ENCODE measurements around the gene DCLK2. TPM values are rescaled to one million over a fixed set of nuclear protein-coding genes. Genes with fewer than 3 reads are reported as not detected.

DCLK2 gene
- polyA plus RNA-seq (2013, experiment 1 of 2) = 5.5 TPM
- polyA plus RNA-seq (2013, experiment 2 of 2) = 3.6 TPM

DNA sequence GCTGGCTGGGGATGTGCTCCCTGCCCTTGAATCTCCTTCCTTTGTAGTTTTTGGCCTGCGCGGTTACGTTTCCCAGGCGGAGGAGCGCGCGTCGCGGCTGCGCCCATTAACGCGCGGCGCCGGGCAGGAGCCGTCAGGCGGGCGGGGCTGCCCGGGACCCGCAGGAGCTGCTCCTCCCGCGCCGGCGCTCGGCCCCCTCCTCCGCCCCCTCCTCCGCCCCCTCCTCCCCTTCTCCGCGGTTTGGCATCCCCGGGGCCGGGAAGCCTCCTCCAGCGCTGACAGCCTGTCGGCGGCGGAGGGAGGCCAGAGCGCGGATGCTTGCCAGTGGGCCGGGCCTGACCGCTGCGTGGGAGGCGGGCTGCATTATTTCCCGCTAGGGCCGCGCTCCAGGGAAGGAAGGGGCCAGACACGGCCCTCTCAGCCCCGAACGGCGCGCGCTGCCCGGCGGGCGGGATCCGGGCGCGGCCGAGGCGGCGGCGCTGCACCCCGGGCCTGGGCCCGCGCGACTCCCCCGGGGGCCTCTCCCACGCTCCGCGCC, at the start of gene DCLK2:
Gene DCLK2, plus strand, starts transcription at position 405 of the 538 bp plus-strand sequence. CDS start 583 bp downstream, outside the sequence.
- H3K9me3 ChIP-seq (ENCODE audit: control insufficient read depth, low read length) = no peaks in the 10 kb centered on the region
- peak within 1 kb of the TSS; percentile 49 for H3K4me3 ChIP-seq (ENCODE audit: extremely low read depth, insufficient read depth, low read length, poor library complexity, severe bottlenecking)
- H3K27ac ChIP-seq (ENCODE audit: low read depth, low read length, severe bottlenecking) = peak within 1 kb of the TSS; percentile 47
- no peaks in the 10 kb centered on the region for H3K4me1 ChIP-seq (ENCODE audit: control insufficient read depth, insufficient read depth, low read length, poor library complexity, severe bottlenecking)
- no peaks in the 10 kb centered on the region for H3K36me3 ChIP-seq (ENCODE audit: control insufficient read depth, insufficient read depth, low read length)
- 0% methylated on average over 39 to 49 of the region's 68 CpGs for WGBS, 2 experiments (ENCODE audit: insufficient coverage in 2 of 2)

DNA sequence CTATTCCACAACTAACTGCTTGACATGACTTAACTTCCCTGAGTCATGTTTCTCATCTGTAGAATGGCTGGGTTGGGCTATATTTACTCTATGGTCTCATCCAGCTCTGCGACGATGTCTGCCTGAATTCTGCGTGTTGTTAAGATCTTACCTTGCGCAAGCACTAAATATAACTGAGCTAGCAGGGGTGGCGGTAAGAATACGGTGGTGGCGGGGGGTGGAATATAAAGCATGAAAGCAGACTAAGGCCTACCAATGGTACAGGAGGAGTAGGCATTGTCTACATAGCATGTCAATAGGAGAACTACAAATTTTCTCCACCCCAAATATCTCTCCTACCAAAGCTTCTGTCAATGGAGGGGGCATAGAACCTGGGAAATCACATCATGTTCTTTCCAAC, 45.7 kb upstream of the DCLK2 start:
- Histone ChIP-seq H3K4me1 (ENCODE audit: control insufficient read depth, insufficient read depth, low read length, poor library complexity, severe bottlenecking) (no peaks in the 10 kb centered on the region), H3K27ac (ENCODE audit: low read depth, low read length, severe bottlenecking) (no peak overlapping the region), H3K9me3 (ENCODE audit: control insufficient read depth, low read length) (peaks cover 5% of the 10 kb centered on the region), H3K4me3 (ENCODE audit: extremely low read depth, insufficient read depth, low read length, poor library complexity, severe bottlenecking) (no peak overlapping the region), H3K36me3 (ENCODE audit: control insufficient read depth, insufficient read depth, low read length) (no peaks in the 10 kb centered on the region)
- 67 to 80% methylated on average over 3 to 5 of the region's 7 CpGs for WGBS, 2 experiments (ENCODE audit: insufficient coverage in 2 of 2)

DNA sequence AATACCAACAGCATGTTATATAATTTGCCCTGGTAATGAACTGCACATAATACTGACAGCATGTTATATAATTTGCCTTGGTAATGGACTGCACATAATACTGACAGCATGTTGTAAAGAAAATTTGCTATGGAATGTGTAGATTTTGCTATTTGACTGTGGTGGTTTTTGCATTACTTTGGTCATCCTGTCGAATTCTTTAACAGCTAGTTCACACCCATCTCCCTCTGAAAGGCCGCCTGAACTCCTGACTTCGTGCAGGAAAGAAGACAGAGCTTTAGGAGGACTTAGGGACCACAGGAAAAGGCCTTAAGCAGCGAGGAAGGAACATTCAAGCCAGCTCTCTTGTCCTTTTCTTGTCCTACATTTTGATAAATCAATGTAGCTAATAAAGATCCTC, 45.2 kb upstream of the DCLK2 start:
- Histone ChIP-seq H3K4me3 (ENCODE audit: extremely low read depth, insufficient read depth, low read length, poor library complexity, severe bottlenecking) (no peak overlapping the region), H3K9me3 (ENCODE audit: control insufficient read depth, low read length) (no peaks in the 10 kb centered on the region), H3K36me3 (ENCODE audit: control insufficient read depth, insufficient read depth, low read length) (no peaks in the 10 kb centered on the region), H3K4me1 (ENCODE audit: control insufficient read depth, insufficient read depth, low read length, poor library complexity, severe bottlenecking) (no peaks in the 10 kb centered on the region), H3K27ac (ENCODE audit: low read depth, low read length, severe bottlenecking) (no peak overlapping the region)
- 10% methylated on average over 2 of the region's 4 CpGs; no CpG with 5 or more reads in 1 of the 2 experiments for WGBS, 2 experiments (ENCODE audit: insufficient coverage in 2 of 2)

DNA sequence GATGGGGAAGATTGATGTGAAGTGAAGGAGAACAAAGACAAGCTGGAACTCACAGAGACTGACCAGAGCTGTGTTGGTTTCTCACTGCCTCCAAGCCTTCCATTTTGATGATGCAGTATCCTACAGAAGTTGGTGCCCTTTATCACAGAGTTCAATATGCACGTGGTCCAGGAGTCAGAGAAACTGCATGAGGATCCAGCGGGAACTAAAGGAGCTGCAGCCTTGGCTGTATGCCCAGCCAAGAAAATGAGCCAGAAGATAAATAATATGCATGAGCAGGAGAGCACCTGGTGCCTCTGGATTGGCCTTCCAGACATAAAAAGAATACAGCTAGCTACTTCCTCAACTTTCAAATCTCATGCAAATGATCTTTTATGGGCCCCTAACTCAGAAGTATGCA, 44.3 kb upstream of the DCLK2 start:
- Histone ChIP-seq H3K27ac (ENCODE audit: low read depth, low read length, severe bottlenecking) (no peak overlapping the region), H3K4me3 (ENCODE audit: extremely low read depth, insufficient read depth, low read length, poor library complexity, severe bottlenecking) (no peak overlapping the region), H3K9me3 (ENCODE audit: control insufficient read depth, low read length) (no peaks in the 10 kb centered on the region), H3K4me1 (ENCODE audit: control insufficient read depth, insufficient read depth, low read length, poor library complexity, severe bottlenecking) (no peaks in the 10 kb centered on the region), H3K36me3 (ENCODE audit: control insufficient read depth, insufficient read depth, low read length) (no peaks in the 10 kb centered on the region)
- WGBS, 2 experiments (ENCODE audit: insufficient coverage in 2 of 2) = 84 to 100% methylated on average over 2 of the region's 2 CpGs

DNA sequence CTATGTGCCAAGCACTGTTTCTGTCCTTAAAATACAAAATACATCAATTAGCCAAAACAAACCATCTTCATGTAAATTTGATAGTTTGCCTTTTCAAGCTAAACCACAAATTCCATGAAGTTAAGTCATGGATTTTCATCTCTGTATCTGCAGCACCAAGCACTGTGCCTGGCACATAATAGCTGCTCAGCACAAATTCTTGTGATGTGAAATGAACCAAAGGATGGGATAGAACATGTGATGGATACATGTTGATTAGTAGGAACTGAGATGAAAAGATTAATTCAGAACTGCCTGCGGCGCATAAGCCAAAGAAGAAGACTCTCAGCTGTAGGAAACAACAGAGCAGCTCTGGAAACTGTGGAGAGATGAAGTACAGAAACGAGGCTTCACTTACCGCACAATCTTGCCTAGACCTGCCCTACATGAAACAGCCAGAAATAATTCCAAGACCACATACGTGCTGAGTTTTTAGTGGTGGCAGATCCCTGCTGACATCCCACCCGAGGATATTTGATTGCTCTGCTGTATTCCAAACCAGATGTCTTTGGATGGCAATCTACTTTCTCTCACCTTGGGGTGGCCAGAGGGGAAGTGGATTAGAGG, 40.9 kb upstream of the DCLK2 start:
- Histone ChIP-seq H3K4me3 (ENCODE audit: extremely low read depth, insufficient read depth, low read length, poor library complexity, severe bottlenecking) (no peak overlapping the region), H3K4me1 (ENCODE audit: control insufficient read depth, insufficient read depth, low read length, poor library complexity, severe bottlenecking) (no peaks in the 10 kb centered on the region), H3K27ac (ENCODE audit: low read depth, low read length, severe bottlenecking) (no peak overlapping the region), H3K9me3 (ENCODE audit: control insufficient read depth, low read length) (no peaks in the 10 kb centered on the region), H3K36me3 (ENCODE audit: control insufficient read depth, insufficient read depth, low read length) (no peaks in the 10 kb centered on the region)
- 95 to 96% methylated on average over 4 to 5 of the region's 6 CpGs for WGBS, 2 experiments (ENCODE audit: insufficient coverage in 2 of 2)

DNA sequence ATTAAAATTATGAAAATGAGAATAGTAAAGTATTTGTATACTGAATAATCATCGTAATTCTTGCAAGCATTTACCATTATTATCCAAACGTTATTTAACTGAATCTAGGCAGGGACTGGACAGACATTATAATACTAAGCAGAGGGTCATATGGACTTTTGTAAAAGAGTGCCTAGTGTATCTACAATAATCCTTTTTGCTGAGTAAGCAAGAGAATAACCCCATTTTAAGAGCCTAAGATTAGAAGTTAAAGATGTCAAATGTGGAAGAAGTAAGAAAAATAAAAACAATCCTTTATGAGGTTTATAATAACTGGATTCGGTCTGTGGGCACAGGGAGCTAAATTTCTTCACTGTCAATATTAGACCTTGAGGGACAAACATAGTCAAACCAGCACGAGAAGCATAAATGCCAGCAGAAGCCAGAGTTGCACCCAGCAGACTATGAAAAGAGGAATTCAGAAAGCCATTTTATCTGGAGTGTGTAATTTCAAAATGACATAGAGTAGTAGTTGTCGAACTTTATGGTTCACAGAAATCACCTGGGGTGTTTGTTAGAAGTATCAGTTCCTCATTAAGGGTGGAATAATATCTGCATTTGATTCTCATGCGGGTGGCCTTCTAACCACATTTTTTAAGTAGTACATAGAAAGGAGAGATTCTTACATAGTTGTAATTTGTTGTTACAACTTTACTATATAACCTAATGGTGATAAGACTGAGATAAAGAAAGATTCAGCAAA, 39.7 kb upstream of the DCLK2 start:
- H3K4me1 ChIP-seq (ENCODE audit: control insufficient read depth, insufficient read depth, low read length, poor library complexity, severe bottlenecking) = no peaks in the 10 kb centered on the region
- no peak overlapping the region for H3K4me3 ChIP-seq (ENCODE audit: extremely low read depth, insufficient read depth, low read length, poor library complexity, severe bottlenecking)
- H3K27ac ChIP-seq (ENCODE audit: low read depth, low read length, severe bottlenecking) = no peak overlapping the region
- WGBS, 2 experiments (ENCODE audit: insufficient coverage in 2 of 2) = 86 to 93% methylated on average over 2 to 3 of the region's 6 CpGs
- H3K36me3 ChIP-seq (ENCODE audit: control insufficient read depth, insufficient read depth, low read length) = no peaks in the 10 kb centered on the region
- no peaks in the 10 kb centered on the region for H3K9me3 ChIP-seq (ENCODE audit: control insufficient read depth, low read length)

DNA sequence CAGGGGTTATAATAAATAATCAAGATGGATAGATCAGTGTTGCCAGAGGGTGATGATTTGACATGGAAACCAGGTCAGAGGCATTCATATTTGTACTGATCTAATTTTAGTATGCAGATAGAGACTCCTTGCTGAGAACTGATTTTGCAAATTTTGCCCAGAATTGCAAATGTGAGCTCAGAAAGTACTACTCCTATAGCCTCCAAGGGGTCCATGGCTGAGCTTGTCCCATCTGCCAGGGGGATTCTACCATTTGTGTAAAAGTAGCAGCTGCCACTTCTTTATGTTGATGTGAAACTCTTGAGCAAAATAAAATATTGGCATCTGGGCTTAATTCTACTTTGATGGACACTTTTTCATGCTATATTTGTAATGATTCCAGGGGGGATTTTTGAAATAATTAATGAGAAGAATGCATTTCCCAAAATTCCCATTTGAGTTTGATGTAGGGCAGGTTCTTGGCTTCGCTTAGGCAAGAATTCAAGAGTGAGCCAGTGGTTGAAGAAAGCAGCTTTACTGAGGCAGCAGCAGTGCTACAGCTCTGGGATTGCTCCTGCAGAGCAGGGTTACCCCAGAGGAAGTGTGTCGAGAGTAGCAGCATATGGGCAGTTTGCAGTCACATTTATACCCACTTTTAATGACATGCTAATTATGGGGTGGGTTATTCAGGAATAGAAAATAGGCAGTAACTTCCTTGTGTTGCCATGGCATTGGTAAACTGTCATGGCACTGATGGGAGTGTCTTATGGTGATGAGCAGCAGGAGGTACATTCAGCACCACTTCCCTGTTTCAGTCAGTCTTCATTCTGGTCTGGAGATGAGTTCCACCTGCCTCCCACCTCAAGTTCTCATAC, 38.7 kb upstream of the DCLK2 start:
- Histone ChIP-seq H3K36me3 (ENCODE audit: control insufficient read depth, insufficient read depth, low read length) (no peaks in the 10 kb centered on the region), H3K9me3 (ENCODE audit: control insufficient read depth, low read length) (no peaks in the 10 kb centered on the region), H3K4me3 (ENCODE audit: extremely low read depth, insufficient read depth, low read length, poor library complexity, severe bottlenecking) (no peak overlapping the region), H3K27ac (ENCODE audit: low read depth, low read length, severe bottlenecking) (no peak overlapping the region), H3K4me1 (ENCODE audit: control insufficient read depth, insufficient read depth, low read length, poor library complexity, severe bottlenecking) (no peaks in the 10 kb centered on the region)
- WGBS, 2 experiments (ENCODE audit: insufficient coverage in 2 of 2) = 67 to 90% methylated on average over 1 of the region's 2 CpGs

DNA sequence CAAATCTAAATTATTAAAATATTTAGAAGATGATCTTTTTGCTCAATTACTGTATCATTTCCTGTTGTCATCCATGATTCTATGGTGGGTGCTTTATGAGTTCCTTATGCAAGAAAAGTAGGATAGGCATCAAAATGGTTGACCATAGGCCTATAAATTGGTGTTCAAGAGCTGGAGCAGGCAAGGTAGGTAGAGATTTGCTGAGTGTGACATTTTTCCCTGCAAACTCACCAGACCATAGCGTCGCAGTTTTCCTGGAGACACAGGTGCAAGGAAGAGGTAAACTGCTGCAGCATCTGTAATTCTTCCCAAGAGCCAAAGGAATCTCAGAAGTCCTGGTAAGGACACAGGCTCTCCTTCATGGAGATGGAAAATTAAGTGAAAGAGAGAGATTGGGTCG, 33.7 kb upstream of the DCLK2 start:
- Histone ChIP-seq H3K4me3 (ENCODE audit: extremely low read depth, insufficient read depth, low read length, poor library complexity, severe bottlenecking) (no peak overlapping the region), H3K27ac (ENCODE audit: low read depth, low read length, severe bottlenecking) (no peak overlapping the region), H3K36me3 (ENCODE audit: control insufficient read depth, insufficient read depth, low read length) (no peaks in the 10 kb centered on the region), H3K4me1 (ENCODE audit: control insufficient read depth, insufficient read depth, low read length, poor library complexity, severe bottlenecking) (no peaks in the 10 kb centered on the region), H3K9me3 (ENCODE audit: control insufficient read depth, low read length) (no peaks in the 10 kb centered on the region)
- WGBS, 2 experiments (ENCODE audit: insufficient coverage in 2 of 2) = 75% methylated on average over 2 of the region's 3 CpGs; no CpG with 5 or more reads in 1 of the 2 experiments

DNA sequence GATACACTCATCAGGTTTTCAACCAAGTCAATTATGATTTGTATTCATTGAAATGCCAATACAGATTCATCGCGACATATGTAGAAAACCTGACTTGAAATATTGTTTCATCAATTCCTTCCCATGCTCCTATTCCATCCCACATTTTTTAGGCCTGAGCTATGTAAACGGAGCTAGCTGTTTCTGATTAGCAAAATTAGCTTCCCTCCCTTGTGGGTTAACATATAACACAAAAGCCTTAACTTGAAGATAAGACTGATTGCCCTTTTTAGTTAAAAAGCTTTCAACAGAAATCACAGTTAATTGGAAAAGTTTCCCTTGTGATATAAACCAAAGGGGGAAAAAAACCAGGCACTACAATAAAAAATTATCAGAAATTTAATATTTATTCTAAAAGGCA, 32.8 kb upstream of the DCLK2 start:
- no peaks in the 10 kb centered on the region for H3K4me1 ChIP-seq (ENCODE audit: control insufficient read depth, insufficient read depth, low read length, poor library complexity, severe bottlenecking)
- 100% methylated on average over 2 of the region's 3 CpGs for WGBS, 2 experiments (ENCODE audit: insufficient coverage in 2 of 2)

DNA sequence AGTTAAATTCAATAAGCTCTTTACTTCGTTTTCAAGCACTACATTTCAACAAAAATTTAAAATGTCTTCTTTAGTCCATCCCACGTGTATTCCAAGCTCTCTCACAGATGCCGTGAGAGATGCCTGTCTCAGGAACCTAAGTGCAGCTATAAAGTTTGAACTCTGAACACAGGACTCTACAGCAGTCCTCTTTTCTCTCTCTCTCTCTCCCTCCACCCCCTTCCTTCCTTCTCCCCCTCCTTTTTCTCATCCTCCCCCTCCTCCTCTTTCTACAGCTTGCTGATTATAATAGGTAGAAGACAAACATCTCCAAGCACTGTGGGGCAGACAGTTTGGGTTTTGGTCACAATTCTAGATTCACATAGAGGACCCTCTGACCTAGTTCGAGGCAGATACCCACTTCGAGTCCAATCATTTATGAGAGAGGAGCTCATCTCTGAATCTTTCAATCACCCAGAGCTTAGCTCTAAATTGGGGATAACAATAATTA, 31.5 kb upstream of the DCLK2 start:
- Histone ChIP-seq H3K4me3 (ENCODE audit: extremely low read depth, insufficient read depth, low read length, poor library complexity, severe bottlenecking) (no peak overlapping the region), H3K4me1 (ENCODE audit: control insufficient read depth, insufficient read depth, low read length, poor library complexity, severe bottlenecking) (no peaks in the 10 kb centered on the region), H3K9me3 (ENCODE audit: control insufficient read depth, low read length) (no peaks in the 10 kb centered on the region), H3K27ac (ENCODE audit: low read depth, low read length, severe bottlenecking) (no peak overlapping the region), H3K36me3 (ENCODE audit: control insufficient read depth, insufficient read depth, low read length) (no peaks in the 10 kb centered on the region)
- 87 to 88% methylated on average over 3 of the region's 5 CpGs for WGBS, 2 experiments (ENCODE audit: insufficient coverage in 2 of 2)

More for the DNA sequence above, 32.8 kb upstream of the DCLK2 start:
- no peaks in the 10 kb centered on the region for H3K36me3 ChIP-seq (ENCODE audit: control insufficient read depth, insufficient read depth, low read length)
- H3K9me3 ChIP-seq (ENCODE audit: control insufficient read depth, low read length) = no peaks in the 10 kb centered on the region
- no peak overlapping the region for H3K27ac ChIP-seq (ENCODE audit: low read depth, low read length, severe bottlenecking)
- no peak overlapping the region for H3K4me3 ChIP-seq (ENCODE audit: extremely low read depth, insufficient read depth, low read length, poor library complexity, severe bottlenecking)

All from mesodermal cell (in vitro differentiated cells).